CD14-positive monocyte (primary cell): ENCODE results near the gene INPP5F. TPM values are rescaled to one million over a fixed set of nuclear protein-coding genes. Genes with fewer than 3 reads are reported as not detected.

ENCODE experiments used
- DNase-seq, 3 donors: peaks; one replicate each; pipeline ENCODE4 v3.0.0-alpha.2; 2011 to 2022
- H2AFZ ChIP-seq: 2 replicates; pipeline ENCODE4 v1.6.0; 2012; ENCODE audit warnings: mild to moderate bottlenecking, low read depth, low read length, inconsistent platforms; ENCODE audit not compliant: insufficient read depth, poor library complexity, severe bottlenecking
- H3K27ac ChIP-seq, 2 donors: 1 replicate in 1 of 2; 2 replicates in 1 of 2; pipeline ENCODE4 v1.5.1; 2012 to 2013; ENCODE audit warnings: low read length in 2 of 2, control low read depth in 1 of 2, inconsistent platforms in 1 of 2, low read depth in 1 of 2, mild to moderate bottlenecking in 1 of 2
- H3K27me3 ChIP-seq, 2 donors: one replicate each; pipeline versions ENCODE4 v1.6.0 to v1.6.1; 2011 to 2013; ENCODE audit warnings: low read length in 2 of 2; ENCODE audit not compliant: control insufficient read depth in 2 of 2, insufficient read depth in 2 of 2
- H3K36me3 ChIP-seq, 2 donors: replicated peaks in 1 of 2; 1 replicate in 1 of 2; 2 replicates in 1 of 2; pipeline versions ENCODE4 v1.5.1 to v1.6.1; 2012 to 2013; ENCODE audit warnings: low read length in 2 of 2, control low read depth in 1 of 2, inconsistent platforms in 1 of 2, mild to moderate bottlenecking in 1 of 2; ENCODE audit not compliant: insufficient read depth in 2 of 2, control insufficient read depth in 1 of 2
- H3K4me1 ChIP-seq, 2 donors: 1 replicate in 1 of 2; 2 replicates in 1 of 2; pipeline versions ENCODE4 v1.5.1 to v1.6.1; 2012 to 2013; ENCODE audit warnings: low read length in 2 of 2, control low read depth in 1 of 2, inconsistent platforms in 1 of 2, mild to moderate bottlenecking in 1 of 2, moderate library complexity in 1 of 2; ENCODE audit not compliant: insufficient read depth in 2 of 2, control insufficient read depth in 1 of 2
- H3K4me2 ChIP-seq: replicated peaks from 2 replicates; pipeline ENCODE3; 2012; ENCODE audit warnings: low read length, moderate library complexity, mild to moderate bottlenecking; ENCODE audit not compliant: poor library complexity, severe bottlenecking; ENCODE audit errors: extremely low read depth
- H3K4me3 ChIP-seq, 3 experiments: fragments of 200-600 bp in 1 of 3; sonication (generic) in 1 of 3; replicated peaks in 1 of 3; 1 replicate in 2 of 3; 2 replicates in 1 of 3; pipeline ENCODE4 v1.5.1; 2011 to 2013; ENCODE audit warnings: low read length in 3 of 3, mild to moderate bottlenecking in 3 of 3, control low read depth in 2 of 3, low read depth in 2 of 3, inconsistent platforms in 1 of 3, moderate library complexity in 1 of 3
- H3K79me2 ChIP-seq: 2 replicates; pipeline ENCODE4 v1.6.0; 2012; ENCODE audit warnings: mild to moderate bottlenecking, control low read depth, inconsistent platforms, low read length, moderate library complexity; ENCODE audit not compliant: insufficient read depth
- H3K9ac ChIP-seq: 2 replicates; pipeline ENCODE4 v1.6.0; 2017; ENCODE audit warnings: low read length, mild to moderate bottlenecking; ENCODE audit not compliant: insufficient read depth, poor library complexity, severe bottlenecking
- H3K9me3 ChIP-seq, 2 donors: replicated peaks in 1 of 2; 1 replicate in 1 of 2; 2 replicates in 1 of 2; pipeline versions ENCODE4 v1.5.1 to v1.6.1; 2012 to 2013; ENCODE audit warnings: low read length in 2 of 2, control low read depth in 1 of 2; ENCODE audit not compliant: control insufficient read depth in 1 of 2, insufficient read depth in 1 of 2
- H4K20me1 ChIP-seq: 2 replicates; pipeline ENCODE4 v1.6.0; 2012; ENCODE audit warnings: mild to moderate bottlenecking, low read length, control low read depth, moderate library complexity; ENCODE audit not compliant: insufficient read depth
- H3K27ac Mint-ChIP-seq, 7 donors: one replicate each; pipeline ENCODE4 v1.8.0; 2020; ENCODE audit warnings: mild to moderate bottlenecking in 7 of 7, mixed read lengths in 7 of 7, moderate library complexity in 6 of 7, inconsistent platforms in 2 of 7
- H3K27me3 Mint-ChIP-seq, 3 donors: one replicate each; pipeline ENCODE4 v1.8.0; 2021 to 2022; ENCODE audit warnings: low read depth in 3 of 3, mild to moderate bottlenecking in 3 of 3, mixed read lengths in 3 of 3, moderate library complexity in 3 of 3, inconsistent platforms in 1 of 3
- H3K36me3 Mint-ChIP-seq, 2 donors: one replicate each; pipeline ENCODE4 v1.8.0; 2020; ENCODE audit warnings: mixed read lengths in 2 of 2, inconsistent platforms in 1 of 2, mild to moderate bottlenecking in 1 of 2
- H3K4me1 Mint-ChIP-seq: one replicate; pipeline ENCODE4 v1.8.0; 2020; ENCODE audit warnings: mild to moderate bottlenecking, mixed read lengths
- H3K4me3 Mint-ChIP-seq, 2 donors: one replicate each; pipeline ENCODE4 v1.8.0; 2020; ENCODE audit warnings: mild to moderate bottlenecking in 2 of 2, mixed read lengths in 2 of 2, moderate library complexity in 1 of 2
- H3K9me3 Mint-ChIP-seq, 7 donors: one replicate each; pipeline ENCODE4 v1.8.0; 2020 to 2022; ENCODE audit warnings: mixed read lengths in 7 of 7, mild to moderate bottlenecking in 6 of 7, moderate library complexity in 6 of 7, inconsistent platforms in 2 of 7
- WGBS: methylation state at CpG from one replicate; pipeline ENCODE4 v1.1.5; 2013; ENCODE audit warnings: missing lambda C conversion rate; ENCODE audit not compliant: insufficient coverage; 5-methylcytosine and 5-hydroxymethylcytosine counted together
- intact Hi-C, 2 donors: fragments of 100-400 bp; cut with micrococcal nuclease; formaldehyde crosslinking; loops; one replicate each; pipeline versions ENCODE4 v1.15.0 to v1.15.1; 2023
- polyA plus RNA-seq, 3 donors: library from polyadenylated mRNA; depleted of rRNA in 1 of 3; unstranded in 2 of 3; stranded (reverse) in 1 of 3; fragments of 300-500 nt in 2 of 3; fragments of >200 nt in 1 of 3; fragmentation: Illumina TruSeq in 2 of 3; gene quantifications; 1 replicate in 2 of 3; 2 replicates in 1 of 3; pipeline ENCODE4 v1.2.3, GENCODE V29; 2012 to 2021
- TF ChIP-seq, protein P1 (sequence below): fragments of 200-600 bp; IDR thresholded peaks from one replicate; pipeline ENCODE4 v1.8.0; 2022; ENCODE audit warnings: antibody characterized with exemption, mild to moderate bottlenecking

Gene INPP5F
- polyA plus RNA-seq, 3 donors = 5.1 to 6.9 (median 5.4) TPM

- H3K36me3 Mint-ChIP-seq = peaks cover 5 to 13% of the 10 kb centered on the region in 2 donors
Measured at GRCh38 chr10:119768455-119769094, 42.7 kb downstream of the INPP5F start.

DNA sequence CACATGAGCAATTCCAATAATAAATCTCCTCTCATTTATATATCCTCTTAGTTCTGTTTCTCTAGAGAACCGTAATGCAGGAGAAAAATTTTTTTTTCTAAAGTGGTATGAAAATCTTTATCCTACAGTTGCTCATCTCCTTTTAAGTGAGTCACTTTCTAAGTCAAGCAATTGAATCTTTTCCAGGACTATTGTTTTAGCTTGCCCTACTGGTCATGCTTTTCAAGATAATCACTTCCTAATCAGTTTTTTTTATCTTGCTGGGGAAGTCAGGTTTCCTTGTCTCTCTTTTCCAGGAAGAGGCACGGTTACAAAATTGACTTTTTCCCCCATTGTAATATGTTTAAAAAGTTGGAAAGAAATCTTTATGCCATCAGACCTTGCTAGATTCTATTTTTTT lies 44.0 kb downstream of the INPP5F start:
- H3K9me3 ChIP-seq = no peaks in the 10 kb centered on the region
- no peak overlapping the region for H3K4me3 Mint-ChIP-seq
- no peak overlapping the region for H3K9ac ChIP-seq
- H3K9me3 Mint-ChIP-seq = no peaks in the 10 kb centered on the region
- no peak overlapping the region for H3K4me3 ChIP-seq
- intact Hi-C loops = no loop called here
- no peak overlapping the region for H3K4me2 ChIP-seq
- DNase-seq = no peak
- no peaks in the 10 kb centered on the region for H3K27me3 ChIP-seq
- H3K27ac ChIP-seq = no peak overlapping the region
- no peaks in the 10 kb centered on the region for H4K20me1 ChIP-seq
- no peak overlapping the region for H2AFZ ChIP-seq
- no peaks in the 10 kb centered on the region for H3K4me1 ChIP-seq
- peaks cover 2% of the 10 kb centered on the region for H3K4me1 Mint-ChIP-seq
- H3K36me3 Mint-ChIP-seq = peaks cover 5 to 14% of the 10 kb centered on the region in 2 donors
- TF ChIP-seq, protein P1, sequence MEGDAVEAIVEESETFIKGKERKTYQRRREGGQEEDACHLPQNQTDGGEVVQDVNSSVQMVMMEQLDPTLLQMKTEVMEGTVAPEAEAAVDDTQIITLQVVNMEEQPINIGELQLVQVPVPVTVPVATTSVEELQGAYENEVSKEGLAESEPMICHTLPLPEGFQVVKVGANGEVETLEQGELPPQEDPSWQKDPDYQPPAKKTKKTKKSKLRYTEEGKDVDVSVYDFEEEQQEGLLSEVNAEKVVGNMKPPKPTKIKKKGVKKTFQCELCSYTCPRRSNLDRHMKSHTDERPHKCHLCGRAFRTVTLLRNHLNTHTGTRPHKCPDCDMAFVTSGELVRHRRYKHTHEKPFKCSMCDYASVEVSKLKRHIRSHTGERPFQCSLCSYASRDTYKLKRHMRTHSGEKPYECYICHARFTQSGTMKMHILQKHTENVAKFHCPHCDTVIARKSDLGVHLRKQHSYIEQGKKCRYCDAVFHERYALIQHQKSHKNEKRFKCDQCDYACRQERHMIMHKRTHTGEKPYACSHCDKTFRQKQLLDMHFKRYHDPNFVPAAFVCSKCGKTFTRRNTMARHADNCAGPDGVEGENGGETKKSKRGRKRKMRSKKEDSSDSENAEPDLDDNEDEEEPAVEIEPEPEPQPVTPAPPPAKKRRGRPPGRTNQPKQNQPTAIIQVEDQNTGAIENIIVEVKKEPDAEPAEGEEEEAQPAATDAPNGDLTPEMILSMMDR = no peak
- no peaks in the 10 kb centered on the region for H3K79me2 ChIP-seq
- H3K27ac Mint-ChIP-seq = no peak overlapping the region
- peaks cover 0 to 1% (median 0%) of the 10 kb centered on the region in 3 donors for H3K27me3 Mint-ChIP-seq
- no peaks in the 10 kb centered on the region for H3K36me3 ChIP-seq
- no CpG with 5 or more reads among the region's 2 CpGs for WGBS

More at GRCh38 chr10:119768455-119769094, 42.7 kb downstream of the INPP5F start:
- peaks cover 2% of the 10 kb centered on the region for H3K4me1 Mint-ChIP-seq
- H3K4me3 Mint-ChIP-seq = no peak overlapping the region
- Histone ChIP-seq H3K27me3 (no peaks in the 10 kb centered on the region), H4K20me1 (no peaks in the 10 kb centered on the region), H3K9me3 (no peaks in the 10 kb centered on the region), H3K9ac (no peak overlapping the region), H2AFZ (no peak overlapping the region), H3K4me2 (no peak overlapping the region), H3K79me2 (no peaks in the 10 kb centered on the region), H3K4me3 (no peak overlapping the region), H3K4me1 (no peaks in the 10 kb centered on the region), H3K36me3 (no peaks in the 10 kb centered on the region), H3K27ac (no peak overlapping the region)
- no peaks in the 10 kb centered on the region for H3K9me3 Mint-ChIP-seq
- DNase-seq = no peak
- H3K27ac Mint-ChIP-seq = no peak overlapping the region
- TF ChIP-seq, protein P1 = no peak
- no peaks in the 10 kb centered on the region for H3K27me3 Mint-ChIP-seq
- WGBS = 46% methylated on average over 2 of the region's 4 CpGs
- intact Hi-C loops = no loop called here
